CD4-positive, alpha-beta T cell treated with Interleukin-10 for 1 hour (primary cell): ENCODE data around the gene PRMT2.

Experiments
- DNase-seq: peaks from one replicate; pipeline ENCODE4 v3.0.0-alpha.2; 2020

PRMT2 gene

GRCh38 chr21:46635324-46636180, at the start of gene PRMT2:
PRMT2 (plus strand) TSS chr21:46635674; CDS start chr21:46636952, 1,278 bp downstream.
- DNase-seq, result peak; percentile 98

DNA sequence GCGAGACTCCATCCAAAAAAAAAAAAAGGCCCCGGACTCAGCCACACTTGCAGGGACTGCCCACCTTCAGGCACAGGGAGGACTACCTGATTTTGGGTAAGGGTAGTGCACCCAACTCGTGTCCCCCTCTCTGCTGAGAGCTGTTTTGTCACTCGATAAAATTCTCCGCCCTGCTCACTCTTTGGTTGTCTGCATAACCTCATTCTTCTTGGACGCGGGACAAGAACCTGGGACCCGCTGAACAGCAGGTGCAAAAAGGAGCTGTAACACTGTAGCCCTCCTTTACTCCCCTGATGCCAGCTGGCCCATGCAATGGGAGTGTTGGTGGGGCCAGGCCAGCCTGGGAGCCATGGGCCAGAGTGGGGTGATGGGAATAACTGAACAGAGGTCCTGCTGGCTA, 41.2 kb upstream of the PRMT2 start:
- no peak for DNase-seq

- no peak for DNase-seq
Measured at GRCh38 chr21:46596201-46596600, 39.3 kb upstream of the PRMT2 start.

- DNase-seq, result no peak
Measured at GRCh38 chr21:46597031-46597430, 38.4 kb upstream of the PRMT2 start.

GRCh38 chr21:46597896-46598343, 37.6 kb upstream of the PRMT2 start:
- DNase-seq, result no peak

DNA sequence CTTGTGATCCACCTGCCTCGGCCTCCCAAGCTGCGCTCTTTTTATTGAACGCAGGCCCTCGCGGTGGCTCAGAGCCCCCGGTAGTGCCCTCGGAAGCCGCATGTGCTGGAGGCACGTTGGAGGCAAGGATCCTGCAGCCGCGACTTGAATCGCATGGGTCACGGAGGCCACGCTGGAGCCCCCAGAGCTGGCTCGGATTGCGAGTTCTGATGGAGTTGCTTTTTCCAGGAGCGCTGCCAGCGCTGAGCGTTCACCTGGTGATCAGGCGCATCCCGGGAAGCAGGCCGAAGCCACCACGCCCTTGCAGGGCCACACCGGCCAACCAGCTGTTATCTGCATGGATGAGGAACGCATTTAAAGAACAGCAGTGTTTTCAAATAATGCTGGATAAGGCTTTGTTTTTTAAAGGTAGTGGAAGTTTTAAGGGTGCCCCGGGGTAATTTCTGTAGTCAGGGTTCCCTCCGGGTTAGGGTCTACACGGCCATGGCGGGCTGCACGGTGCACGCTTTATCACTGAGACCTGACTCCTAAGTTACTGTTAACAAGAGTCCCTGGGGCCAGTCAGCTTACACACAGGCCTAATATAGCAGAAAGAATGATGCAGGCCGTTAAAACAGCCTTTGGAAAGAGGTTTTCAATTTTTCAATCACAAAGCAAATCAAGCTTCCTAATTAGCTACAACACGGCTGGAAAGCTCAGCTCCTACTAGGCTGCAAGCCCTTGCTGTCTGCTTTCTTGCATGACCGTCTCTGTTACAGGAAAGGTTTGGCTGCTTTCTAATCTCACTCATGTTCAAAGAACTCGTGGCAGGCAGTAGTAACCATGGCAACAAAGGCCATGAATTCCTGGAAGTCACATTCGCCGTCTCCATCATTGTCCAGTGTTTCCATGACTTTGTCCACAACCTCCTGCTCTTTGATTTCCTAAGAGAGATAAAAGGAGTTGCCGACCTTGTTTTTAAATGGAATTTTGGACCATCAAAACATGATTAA, 36.6 kb upstream of the PRMT2 start:
- no peak for DNase-seq

- DNase-seq, result no peak
Measured at GRCh38 chr21:46600305-46600704, 35.2 kb upstream of the PRMT2 start.

- no peak for DNase-seq
Measured at GRCh38 chr21:46600978-46601377, 34.5 kb upstream of the PRMT2 start.

- DNase-seq, result no peak
Measured at GRCh38 chr21:46603228-46603627, 32.2 kb upstream of the PRMT2 start.

DNA sequence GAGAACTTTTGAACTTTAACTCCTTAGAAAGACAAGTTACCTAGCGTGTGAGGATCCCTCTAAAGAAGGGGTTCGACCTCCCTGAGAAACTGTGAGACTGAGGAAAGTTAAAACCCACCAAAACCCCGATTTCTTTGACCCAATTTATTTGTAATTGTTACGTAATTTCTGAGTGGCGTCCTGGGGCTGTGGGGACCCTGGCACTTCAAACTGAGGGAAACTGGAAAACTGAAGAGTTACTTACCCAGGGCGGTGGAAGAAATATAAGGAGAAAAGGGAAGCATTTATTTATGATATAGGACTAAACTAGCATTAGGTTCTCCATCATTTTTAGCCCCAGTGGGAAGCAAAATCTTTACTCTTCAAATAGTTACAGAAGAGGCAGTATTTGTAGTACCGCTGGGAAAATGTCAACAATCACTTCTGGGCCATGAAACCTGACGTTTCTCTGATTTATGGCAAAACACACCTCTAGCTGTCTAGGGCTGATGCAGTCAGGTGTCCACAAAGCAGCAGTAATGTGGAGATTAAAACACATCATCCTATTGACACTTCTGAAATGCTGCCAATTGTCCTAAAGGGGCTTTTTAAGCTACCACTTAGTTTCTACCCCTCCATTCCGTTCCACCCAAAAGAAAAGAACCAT, 31.0 kb upstream of the PRMT2 start:
- DNase-seq, result no peak

DNA sequence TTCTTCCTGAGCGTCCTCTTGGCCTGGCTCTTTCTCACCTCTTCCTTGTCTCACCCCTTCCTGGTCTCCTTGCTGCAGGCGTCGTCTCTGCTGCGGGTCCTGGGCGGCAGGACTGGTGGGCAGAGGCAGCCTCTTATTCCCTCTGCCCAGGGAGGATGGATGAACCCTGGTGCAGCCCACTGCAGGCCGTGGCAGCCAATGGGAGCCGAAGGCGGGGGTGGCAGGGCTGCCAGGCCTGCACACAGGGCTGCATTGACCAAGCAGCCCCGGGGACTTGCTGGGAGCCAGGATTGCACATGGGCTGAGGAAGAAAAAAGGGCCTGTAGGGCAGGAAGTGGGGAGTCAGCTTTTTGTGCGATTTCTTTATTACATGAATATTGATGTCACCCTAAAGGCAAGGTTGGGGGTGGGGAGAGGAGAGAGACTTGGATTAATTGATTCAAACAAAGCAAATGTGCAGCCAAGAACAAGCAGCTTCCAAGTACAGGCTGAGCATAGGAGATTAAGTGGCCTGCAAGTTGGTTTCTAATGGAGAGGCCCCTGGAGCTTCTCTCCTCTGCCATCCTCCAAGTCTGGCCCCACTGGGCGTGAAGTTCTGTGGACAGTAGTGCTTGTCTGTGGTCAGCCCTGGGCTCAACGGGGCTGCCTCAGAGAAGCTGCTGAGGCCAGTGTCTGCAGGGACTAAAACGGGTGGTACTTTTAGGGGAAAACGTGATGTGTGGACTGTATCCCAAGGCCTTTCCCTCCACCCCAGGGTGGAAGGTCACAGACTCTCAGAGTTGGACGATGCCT, 30.3 kb upstream of the PRMT2 start, which contains the start of gene S100B:
S100B (minus strand) TSS at position 108 of the 792 bp plus-strand sequence. CDS start 2,667 bp downstream, outside the sequence.
- no peak for DNase-seq

DNA sequence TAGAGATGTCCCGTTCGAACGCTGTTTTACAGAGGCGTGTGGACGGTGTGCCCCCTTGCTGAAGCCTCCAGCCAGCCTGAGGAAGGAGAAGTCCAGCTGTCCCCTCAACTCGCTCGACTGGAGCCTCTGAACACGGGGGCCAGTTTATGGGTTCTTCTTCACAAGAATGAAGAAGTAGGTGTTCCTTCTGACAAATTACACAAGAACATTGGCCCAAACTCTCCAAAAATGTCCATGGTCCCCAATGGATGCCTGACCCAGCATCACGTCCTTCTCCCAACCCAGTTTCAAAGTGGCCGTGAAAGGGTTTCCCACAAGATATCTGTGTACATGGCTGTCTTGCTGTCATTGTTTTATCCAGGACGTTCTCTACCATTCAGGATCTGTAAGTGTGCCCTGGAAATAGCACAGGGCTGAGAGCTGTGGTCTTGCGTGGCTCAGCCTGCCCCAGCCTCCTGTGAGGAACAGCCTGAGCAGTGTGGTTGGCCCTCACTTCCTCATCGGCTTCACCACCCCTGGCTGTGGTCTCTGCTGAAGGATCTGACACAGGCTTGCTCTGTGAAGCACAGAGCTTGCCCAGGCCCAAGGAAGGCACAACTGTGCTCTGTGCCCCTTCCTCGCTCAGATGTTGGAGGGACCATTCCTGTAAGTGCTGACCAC, 29.6 kb upstream of the PRMT2 start:
- DNase-seq, result peak; percentile 64

- no peak for DNase-seq
Measured at GRCh38 chr21:46606427-46606813, 29.1 kb upstream of the PRMT2 start.

DNA sequence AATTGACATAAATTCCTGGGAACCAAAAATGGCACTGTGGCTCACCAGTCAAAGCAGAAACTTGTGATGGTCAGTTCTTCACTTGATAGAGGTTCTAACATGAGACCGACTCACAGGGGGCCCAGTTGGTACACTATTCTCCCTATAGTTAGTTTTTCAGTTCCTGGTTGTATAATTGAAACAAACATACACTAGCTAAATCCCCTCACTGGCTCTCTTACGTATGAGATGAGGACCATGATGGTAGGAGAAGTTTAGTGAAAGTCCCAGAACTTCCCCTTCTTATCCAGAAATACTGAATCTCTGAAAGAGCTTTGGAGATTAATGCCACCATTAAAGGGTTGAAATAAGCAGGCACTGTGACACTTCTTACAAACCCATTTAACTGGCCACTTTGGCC, 27.8 kb upstream of the PRMT2 start:
- no peak for DNase-seq

GRCh38 chr21:46608672-46609111, 26.8 kb upstream of the PRMT2 start:
- DNase-seq, result no peak

GRCh38 chr21:46610018-46610701, 25.3 kb upstream of the PRMT2 start:
- no peak for DNase-seq

GRCh38 chr21:46613391-46613790, 22.1 kb upstream of the PRMT2 start:
- no peak for DNase-seq

- no peak for DNase-seq
Measured at GRCh38 chr21:46616050-46616449, 19.4 kb upstream of the PRMT2 start.

DNA sequence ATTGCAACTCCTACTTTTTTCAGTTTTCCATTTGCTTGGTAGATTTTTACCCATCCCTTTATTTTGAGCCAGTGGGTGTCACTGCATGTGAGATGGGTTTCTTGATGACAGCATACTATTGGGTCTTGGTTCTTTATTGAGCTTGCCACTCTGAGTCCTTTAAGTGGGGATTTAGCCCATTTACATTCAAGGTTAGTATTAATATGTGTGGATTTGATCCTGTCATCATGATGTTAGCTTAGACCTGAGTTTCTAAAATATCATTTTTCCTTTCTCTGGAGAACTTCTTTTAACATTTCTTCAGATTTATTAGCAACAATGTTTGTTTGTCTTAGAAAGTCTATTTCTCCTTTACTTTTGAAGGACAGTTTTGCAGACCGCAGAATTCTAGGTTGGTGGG, 18.8 kb upstream of the PRMT2 start:
- no peak for DNase-seq

DNA sequence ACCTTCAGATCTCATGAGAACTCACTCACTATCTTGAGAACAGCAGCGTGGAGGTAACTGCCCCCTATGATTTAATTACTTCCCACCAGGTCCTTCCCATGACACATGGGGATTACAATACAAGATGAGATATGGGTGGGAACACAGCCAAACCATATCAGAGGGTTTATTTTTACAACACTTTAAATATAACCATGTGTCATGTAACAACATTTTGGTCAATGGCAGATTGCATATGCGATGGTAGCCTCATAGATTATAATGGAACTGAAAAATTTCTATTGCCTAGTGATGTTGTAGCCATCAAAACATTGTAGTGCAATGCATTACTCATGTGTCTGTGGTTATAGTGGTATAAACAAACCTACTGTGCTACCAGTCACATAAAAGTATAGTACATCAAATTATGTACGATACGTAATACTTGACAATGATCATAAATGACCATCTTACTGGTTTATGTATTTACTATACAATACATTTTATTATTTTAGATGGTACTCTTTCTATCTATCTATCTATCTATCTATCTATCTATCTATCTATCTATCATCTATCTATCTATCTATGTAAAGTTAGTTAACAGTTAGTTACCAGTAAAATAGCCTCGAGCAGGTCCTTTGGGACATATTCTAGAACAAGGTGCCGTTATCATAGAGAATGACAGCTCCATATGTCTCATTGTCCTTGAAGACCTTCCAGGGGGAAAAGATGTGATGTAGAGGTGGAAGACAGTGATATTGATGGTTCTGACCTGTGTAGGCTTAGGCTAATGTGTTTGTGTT, 18.0 kb upstream of the PRMT2 start:
- no peak for DNase-seq
